CD1c-positive myeloid dendritic cell (primary cell): Measurements from ENCODE around the gene ADD3.

Experiments used
- DNase-seq: peaks from one replicate; pipeline ENCODE4 v3.0.0-alpha.2; 2016; ENCODE audit errors: extremely low spot score

ADD3 gene

GRCh38 chr10:110061687-110062086, 53.9 kb downstream of the ADD3 start:
- no peak for DNase-seq

GRCh38 chr10:110065269-110065668, 57.5 kb downstream of the ADD3 start:
- no peak for DNase-seq

DNA sequence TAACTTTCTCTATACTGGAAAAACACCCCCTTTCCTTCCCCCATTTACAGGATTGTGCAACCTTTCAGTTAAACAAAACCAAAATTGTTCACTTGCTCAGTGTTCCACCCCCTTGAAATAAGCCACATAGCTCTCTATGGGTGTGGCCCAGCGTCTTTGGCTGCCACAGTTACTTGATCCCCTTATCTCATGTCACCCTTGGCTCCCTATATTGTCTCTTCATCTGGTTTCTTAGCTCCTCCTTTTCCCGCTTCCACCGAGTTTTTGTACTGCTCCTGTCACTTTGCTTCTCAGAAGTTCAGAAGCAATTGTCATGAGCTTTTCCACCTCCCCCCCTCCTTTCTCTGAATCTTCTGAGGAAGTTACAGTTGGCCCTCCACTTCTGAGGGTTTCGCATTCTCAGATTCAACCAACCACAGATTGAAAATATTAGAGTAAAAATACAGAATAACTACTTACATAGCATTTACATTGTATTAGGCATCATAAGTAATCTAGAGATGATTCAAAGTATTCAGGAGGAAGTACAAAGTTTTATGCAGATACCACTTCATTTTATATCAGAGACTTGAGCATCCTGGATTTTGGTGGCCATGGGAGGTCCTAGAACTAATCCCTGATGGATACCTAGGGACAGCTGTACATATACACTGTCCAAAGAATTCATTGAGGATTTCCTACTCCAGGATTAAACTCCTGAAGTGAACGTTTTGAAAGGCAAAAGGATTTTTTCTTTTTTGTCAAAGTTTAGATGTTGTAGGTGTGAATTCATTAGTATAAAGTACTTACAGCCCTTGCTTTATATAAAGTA, 60.4 kb downstream of the ADD3 start:
- peak; percentile 48 for DNase-seq

DNA sequence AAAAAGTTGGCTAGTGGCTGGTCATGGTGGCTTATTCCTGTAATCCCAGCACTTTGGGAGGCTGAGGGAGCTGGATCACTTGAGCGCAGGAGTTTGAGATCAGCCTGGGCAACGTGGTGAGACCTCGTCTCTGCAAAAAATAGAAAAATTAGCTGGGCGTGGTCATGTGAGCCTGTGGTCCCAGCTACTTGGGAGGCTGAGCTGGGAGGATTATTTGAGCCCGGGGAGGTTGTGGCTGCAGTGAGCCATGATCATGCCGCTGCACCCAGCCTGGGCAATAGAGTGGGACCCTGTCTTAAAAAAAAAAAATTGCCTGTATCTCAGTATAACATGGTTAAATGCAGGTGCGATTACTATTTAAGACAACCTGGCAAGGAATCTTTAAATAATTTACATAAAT, 61.0 kb downstream of the ADD3 start:
- no peak for DNase-seq

- DNase-seq = peak; percentile 29
Measured at GRCh38 chr10:110069502-110069982, 61.8 kb downstream of the ADD3 start.

GRCh38 chr10:110073896-110074295, 66.1 kb downstream of the ADD3 start:
- no peak for DNase-seq

- peak; percentile 73 for DNase-seq
Measured at GRCh38 chr10:110074298-110074697, 66.5 kb downstream of the ADD3 start.

DNA sequence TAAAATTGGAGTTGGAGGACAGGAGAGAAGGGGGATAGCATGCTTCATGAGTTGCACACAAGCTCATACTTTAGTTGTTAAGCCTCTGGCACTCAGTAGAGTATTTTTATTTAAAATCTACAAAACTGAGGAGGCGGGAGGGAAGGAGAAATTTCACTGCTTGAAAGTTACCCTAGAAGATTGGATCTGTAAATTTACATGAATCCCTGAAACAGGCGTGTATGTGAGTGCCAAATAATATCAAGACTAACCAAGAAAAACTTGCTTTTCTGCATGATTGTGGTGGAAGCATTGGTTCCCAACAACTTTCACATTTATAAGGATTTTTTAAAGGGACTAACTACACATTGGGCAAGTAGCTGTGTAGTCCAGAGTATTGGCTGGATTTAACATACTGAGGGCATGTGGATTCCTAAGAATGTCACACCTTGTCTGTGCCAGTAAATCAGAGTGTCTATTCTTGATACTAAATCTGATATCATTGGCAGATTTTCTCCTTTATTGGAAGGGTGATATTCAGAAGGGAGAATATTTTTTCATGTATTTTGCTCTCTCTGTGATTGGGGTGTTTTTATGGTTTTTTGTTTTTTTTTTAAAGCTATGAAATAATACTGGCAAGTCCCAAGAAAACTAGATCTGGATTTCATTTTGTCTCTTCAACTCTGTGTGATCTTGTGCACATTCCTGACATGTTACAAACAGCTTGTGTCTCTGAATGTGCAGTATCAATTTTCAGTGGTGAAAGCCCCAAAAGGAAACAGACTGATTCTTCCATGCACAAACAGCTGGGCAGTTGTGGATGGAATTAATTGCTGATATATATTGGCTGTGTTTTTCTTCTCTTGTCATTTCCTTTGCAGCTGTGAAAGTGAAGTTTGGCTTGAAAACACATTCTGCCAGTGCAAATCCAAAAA, 67.2 kb downstream of the ADD3 start:
- DNase-seq = no peak

GRCh38 chr10:110075686-110076085, 67.9 kb downstream of the ADD3 start:
- DNase-seq = no peak

DNA sequence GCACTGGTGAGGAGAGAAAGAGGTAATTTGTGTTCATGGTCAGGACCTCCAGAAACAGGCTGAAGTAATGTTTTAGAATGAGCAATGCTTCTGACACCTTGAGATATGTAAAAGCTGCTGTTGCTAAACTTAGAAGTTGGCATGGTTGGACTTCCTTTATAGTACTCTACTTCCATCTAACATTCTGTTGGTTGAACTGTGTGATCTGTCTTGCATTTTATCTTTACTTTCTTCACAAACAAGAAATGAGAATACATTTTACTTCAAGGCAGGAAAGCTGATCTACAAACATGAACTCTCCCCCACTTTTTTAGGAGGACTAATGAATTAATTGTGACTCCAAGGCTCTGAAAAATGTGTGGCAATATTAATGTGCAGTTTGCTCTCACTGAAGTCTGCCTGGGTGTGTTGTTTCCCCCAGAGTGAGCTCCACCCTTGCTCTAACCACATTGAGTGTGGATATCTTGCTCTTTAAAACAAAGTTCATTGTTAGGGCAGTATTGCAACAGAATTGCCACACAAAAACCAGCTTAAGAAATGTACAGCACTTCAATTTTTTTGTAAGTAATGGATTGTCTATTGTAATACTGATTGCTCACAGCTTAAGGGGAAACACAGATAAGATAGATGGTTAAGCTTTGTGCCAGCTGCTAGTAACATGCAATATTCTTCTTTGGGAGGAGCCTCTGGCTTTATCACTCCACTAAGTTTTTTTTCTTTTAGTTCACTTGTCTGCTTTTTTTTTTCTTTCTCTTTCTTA, 69.0 kb downstream of the ADD3 start:
- DNase-seq = peak; percentile 92

DNA sequence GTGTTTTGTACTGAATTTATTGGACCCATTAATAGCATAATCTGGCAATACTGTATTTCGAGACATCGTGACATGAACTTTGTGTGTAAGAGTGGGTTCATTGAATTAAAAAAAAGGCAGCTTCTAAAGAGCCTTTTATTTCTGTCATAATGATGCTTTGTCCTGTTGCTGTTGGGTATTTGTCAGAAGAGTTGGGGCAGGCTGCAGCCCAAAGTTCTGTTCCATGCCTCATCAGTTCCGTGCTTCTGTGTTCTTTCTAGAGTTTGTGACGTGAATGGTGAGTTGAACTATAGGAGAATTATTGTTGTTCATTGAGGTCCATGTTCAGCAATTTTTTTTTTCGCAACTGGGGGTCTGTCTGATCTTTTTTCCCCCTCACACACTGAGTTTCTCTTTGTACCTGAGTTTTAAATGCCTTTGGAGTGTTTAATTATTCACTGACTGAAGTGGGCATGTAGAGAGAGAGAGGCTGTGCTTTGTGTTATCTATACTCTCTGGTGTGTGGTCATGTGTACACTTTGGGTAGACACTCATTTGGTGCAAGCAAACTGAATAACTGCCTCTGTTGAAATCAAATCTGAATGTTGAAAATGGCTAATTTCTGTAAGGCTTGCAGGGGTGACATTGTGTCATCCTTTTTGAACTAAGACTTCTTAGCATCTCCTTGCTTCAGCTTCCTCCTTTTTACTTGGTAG, 69.8 kb downstream of the ADD3 start:
- peak; percentile 64 for DNase-seq

GRCh38 chr10:110078317-110078716, 70.5 kb downstream of the ADD3 start:
- no peak for DNase-seq

GRCh38 chr10:110081911-110082310, 74.1 kb downstream of the ADD3 start:
- DNase-seq = peak; percentile 61

DNA sequence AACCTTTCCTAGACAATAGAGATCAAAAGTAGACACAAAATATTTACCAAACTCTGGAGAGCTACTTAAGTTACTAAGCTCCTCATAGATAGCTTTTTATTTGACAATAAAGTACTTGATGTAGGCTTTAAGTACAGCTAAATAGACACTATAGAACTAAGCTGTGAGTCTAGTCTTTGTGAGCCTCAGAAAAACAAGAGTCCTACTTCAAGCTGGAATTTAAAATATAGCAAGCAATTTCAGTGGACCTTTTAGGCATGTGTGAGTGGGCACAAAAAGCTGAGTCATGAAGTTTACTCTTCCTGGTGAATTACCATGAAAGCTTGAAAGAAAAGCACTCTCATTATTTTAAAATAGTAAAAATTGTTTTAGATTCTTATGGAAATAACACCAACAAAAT, 76.1 kb downstream of the ADD3 start:
- DNase-seq = no peak

- no peak for DNase-seq
Measured at GRCh38 chr10:110087682-110088081, 79.9 kb downstream of the ADD3 start.

DNA sequence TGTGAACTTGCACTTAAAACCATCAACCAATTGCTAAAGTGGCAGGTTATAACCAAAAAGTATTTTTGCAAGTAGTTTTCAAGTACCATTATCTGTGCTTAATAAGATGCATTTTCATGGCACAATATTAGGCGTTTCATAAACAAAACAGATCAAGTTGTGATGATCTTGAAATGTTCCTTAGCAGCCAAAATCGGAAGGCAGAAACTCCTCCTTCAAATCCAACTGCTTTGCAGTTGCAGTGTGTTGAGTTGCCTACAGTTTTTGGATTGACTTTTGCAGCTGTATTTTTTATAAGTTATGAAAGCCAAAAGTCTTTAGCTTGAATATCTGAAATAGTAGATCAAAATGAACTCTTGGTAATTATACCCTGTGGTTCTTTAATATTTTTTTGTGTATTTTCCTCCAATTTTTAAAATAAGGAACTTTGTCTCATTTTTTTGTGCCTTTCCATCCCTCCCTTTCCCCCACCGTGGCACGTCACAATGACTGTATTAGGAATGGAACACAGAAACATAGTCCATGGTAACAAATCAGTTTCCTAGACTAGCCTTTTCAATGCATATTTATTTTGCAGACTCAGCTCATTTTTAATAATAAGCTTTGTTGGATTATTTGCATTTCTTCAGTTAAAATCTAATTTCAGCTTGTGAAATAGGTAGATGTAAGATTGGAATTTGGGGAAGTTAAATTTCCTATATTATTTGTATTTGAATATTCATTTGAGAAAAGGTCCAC, 80.8 kb downstream of the ADD3 start:
- no peak for DNase-seq

DNA sequence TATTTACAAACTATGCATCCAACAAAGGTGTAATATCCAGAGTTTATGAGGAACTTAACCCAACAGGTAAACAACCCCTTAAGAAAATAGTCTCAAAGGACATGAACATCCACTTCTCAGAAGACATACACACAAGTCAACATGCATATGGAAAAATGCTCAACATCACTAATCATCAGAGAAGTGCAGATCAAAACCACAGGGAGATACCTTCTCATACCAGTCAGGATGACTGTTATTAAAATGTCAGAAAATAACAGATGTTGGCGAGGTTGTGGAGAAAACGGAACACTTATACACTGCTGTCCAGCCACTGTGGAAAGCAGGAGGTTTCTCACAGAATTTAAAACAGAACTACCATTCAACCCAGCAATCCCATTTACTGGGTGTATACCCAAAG, 84.0 kb downstream of the ADD3 start:
- DNase-seq = no peak

- DNase-seq = no peak
Measured at GRCh38 chr10:110093722-110094121, 85.9 kb downstream of the ADD3 start.

DNA sequence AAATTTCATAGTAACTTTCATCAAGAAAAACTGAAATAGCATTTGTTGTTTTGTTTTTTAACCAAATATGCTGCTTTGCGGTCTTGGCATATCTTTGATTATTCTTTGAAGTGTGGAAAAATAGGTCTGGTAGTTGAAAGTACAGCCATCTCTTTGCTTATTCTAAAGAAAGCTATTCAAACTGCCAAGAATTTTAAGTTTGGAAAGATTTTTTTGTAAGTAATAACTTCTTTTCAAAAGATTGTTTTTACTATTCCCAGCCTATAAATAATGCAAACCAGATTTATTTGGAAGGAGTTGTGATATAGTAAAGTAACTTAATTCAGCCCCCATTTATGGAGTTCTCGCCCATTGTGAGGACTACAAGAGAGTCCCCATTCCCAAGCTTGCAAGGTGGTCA, 87.0 kb downstream of the ADD3 start:
- DNase-seq = no peak

DNA sequence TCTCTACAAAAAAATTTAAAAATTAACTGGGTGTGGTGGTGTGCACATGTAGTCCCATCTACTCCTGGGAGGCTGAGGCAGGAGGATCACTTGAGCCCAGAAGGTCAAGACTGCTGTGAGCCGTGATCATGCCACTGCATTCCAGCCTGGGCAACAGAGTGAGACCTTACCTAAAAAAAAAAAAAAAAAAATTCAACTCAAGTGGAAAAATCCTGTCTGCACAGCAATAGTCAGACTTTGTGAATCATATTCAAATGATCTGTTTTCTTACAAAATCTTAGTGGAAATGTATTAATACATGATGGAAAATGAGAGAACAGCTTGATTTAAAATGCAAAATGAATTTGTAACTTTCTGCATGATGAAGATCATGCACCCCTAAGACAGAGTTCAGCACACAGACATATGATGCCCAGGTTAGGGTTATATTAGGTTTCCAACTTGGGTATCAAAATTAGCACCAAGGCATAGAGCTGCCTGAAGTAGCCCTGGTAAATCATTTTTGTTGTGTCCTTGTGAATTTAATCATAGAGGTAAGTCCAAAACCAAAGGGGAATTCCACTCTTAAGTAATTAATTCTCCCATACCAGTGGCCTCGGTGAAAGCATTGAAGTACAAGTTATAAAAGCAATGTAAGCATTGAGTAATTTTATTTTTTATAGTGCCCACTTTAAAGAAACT, 93.8 kb downstream of the ADD3 start:
- no peak for DNase-seq
